Measurements from ENCODE around the gene C2CD2. TPM values are rescaled to one million over a fixed set of nuclear protein-coding genes. Genes with fewer than 3 reads are reported as not detected.

C2CD2 gene
- total RNA-seq, 2 experiments from 2014 or later = 6.8 to 7.3 TPM

- H3K4me3 Mint-ChIP-seq = no peak overlapping the region
- peaks cover 20% of the 10 kb centered on the region for H3K36me3 Mint-ChIP-seq (ENCODE audit: low read depth)
- ATAC-seq (no peak), DNase-seq (no peak)
- H3K27me3 Mint-ChIP-seq = no peaks in the 10 kb centered on the region
- H3K9me3 Mint-ChIP-seq (ENCODE audit: low read depth) = no peaks in the 10 kb centered on the region
- H3K27ac Mint-ChIP-seq = no peak overlapping the region
- ChIA-PET POLR2A (no interaction called here), CTCF (no interaction called here)
- intact Hi-C loops (cut with DNase I, micrococcal nuclease) = no loop called here
- no peaks in the 10 kb centered on the region for H3K4me1 Mint-ChIP-seq
Measured at GRCh38 chr21:41848533-41848932, 105.3 kb downstream of the C2CD2 start.

GRCh38 chr21:41847066-41847804 is 106.6 kb downstream of the C2CD2 start:
- intact Hi-C loops (cut with DNase I, micrococcal nuclease) = no loop called here
- H3K4me3 Mint-ChIP-seq = no peak overlapping the region
- no peaks in the 10 kb centered on the region for H3K27me3 Mint-ChIP-seq
- ATAC-seq (no peak), DNase-seq (no peak)
- CTCF ChIA-PET = no interaction called here
- POLR2A ChIA-PET = no interaction called here
- H3K9me3 Mint-ChIP-seq (ENCODE audit: low read depth) = no peaks in the 10 kb centered on the region
- no peaks in the 10 kb centered on the region for H3K4me1 Mint-ChIP-seq
- peaks cover 21% of the 10 kb centered on the region for H3K36me3 Mint-ChIP-seq (ENCODE audit: low read depth)
- H3K27ac Mint-ChIP-seq = no peak overlapping the region

DNA sequence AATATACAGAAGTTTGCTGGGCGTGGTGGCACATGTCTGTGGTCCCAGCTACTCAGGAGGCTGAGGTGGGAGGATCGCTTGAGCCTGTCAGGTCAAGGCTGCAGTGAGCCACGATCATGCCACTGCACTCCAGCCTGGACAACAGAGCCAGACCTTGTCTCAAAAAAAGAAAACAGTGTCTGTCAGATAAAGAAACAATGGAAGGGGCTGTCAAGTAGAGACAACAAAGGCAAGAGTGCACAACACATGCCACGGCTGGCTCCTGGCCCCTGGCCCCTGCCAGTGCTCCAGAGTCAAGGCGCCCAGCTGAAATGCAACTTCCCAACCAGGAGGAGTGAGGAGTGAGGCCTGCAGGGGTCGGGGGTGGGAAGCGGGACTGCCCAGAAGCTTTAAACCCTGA is 107.3 kb downstream of the C2CD2 start:
- no peaks in the 10 kb centered on the region for H3K27me3 Mint-ChIP-seq
- no peaks in the 10 kb centered on the region for H3K4me1 Mint-ChIP-seq
- ChIA-PET CTCF (interaction anchor here (1.0 kb wide), 1 partner anchor 81 kb away, joined by 3 read pairs; no protein-coding TSS in a partner anchor), POLR2A (no interaction called here)
- H3K9me3 Mint-ChIP-seq (ENCODE audit: low read depth) = no peaks in the 10 kb centered on the region
- no peak for ATAC-seq
- no peak for DNase-seq
- no peak overlapping the region for H3K4me3 Mint-ChIP-seq
- H3K27ac Mint-ChIP-seq = no peak overlapping the region
- intact Hi-C loops (cut with DNase I, micrococcal nuclease) = no loop called here
- H3K36me3 Mint-ChIP-seq (ENCODE audit: low read depth) = peaks cover 25% of the 10 kb centered on the region

- Mint-ChIP-seq H3K4me3 (no peak overlapping the region), H3K27ac (no peak overlapping the region), H3K4me1 (no peaks in the 10 kb centered on the region), H3K27me3 (no peaks in the 10 kb centered on the region), H3K9me3 (ENCODE audit: low read depth) (peaks cover 2% of the 10 kb centered on the region), H3K36me3 (ENCODE audit: low read depth) (peaks cover 29% of the 10 kb centered on the region)
- intact Hi-C loops (cut with DNase I, micrococcal nuclease) = no loop called here
- CTCF ChIA-PET = interaction anchor here (1.0 kb wide), 1 partner anchor 81 kb away, joined by 3 read pairs; no protein-coding TSS in a partner anchor
- POLR2A ChIA-PET = interaction anchor here (0.5 kb wide), 1 partner anchor 157 kb away, joined by 3 read pairs; no protein-coding TSS in a partner anchor
- ATAC-seq = no peak
- DNase-seq = no peak
Measured at GRCh38 chr21:41846033-41846317, 107.8 kb downstream of the C2CD2 start.

- ChIA-PET POLR2A (interaction anchor here (0.5 kb wide), 1 partner anchor 157 kb away, joined by 3 read pairs; no protein-coding TSS in a partner anchor), CTCF (interaction anchor here (1.0 kb wide), 1 partner anchor 80 kb away, joined by 3 read pairs; no protein-coding TSS in a partner anchor)
- DNase-seq (no peak), ATAC-seq (no peak)
- intact Hi-C loops (cut with DNase I, micrococcal nuclease) = no loop called here
- Mint-ChIP-seq H3K9me3 (ENCODE audit: low read depth) (peaks cover 5% of the 10 kb centered on the region), H3K4me1 (no peaks in the 10 kb centered on the region), H3K36me3 (ENCODE audit: low read depth) (peaks cover 29% of the 10 kb centered on the region), H3K4me3 (no peak overlapping the region), H3K27me3 (no peaks in the 10 kb centered on the region), H3K27ac (no peak overlapping the region)
Measured at GRCh38 chr21:41845310-41846032, 108.3 kb downstream of the C2CD2 start.

GRCh38 chr21:41843584-41843983 is 110.2 kb downstream of the C2CD2 start:
- POLR2A ChIA-PET = interaction anchor here (0.7 kb wide), 2 partner anchors 159 to 248 kb away, joined by 3 to 9 read pairs; no protein-coding TSS in a partner anchor
- DNase-seq = no peak
- Mint-ChIP-seq H3K27ac (no peak overlapping the region), H3K4me3 (no peak overlapping the region), H3K36me3 (ENCODE audit: low read depth) (peaks cover 36% of the 10 kb centered on the region), H3K4me1 (no peaks in the 10 kb centered on the region), H3K9me3 (ENCODE audit: low read depth) (peaks cover 5% of the 10 kb centered on the region), H3K27me3 (no peaks in the 10 kb centered on the region)
- intact Hi-C loops (cut with DNase I, micrococcal nuclease) = no loop called here
- CTCF ChIA-PET = no interaction called here
- no peak for ATAC-seq

GRCh38 chr21:41840880-41841279 is 112.9 kb downstream of the C2CD2 start:
- DNase-seq = no peak
- H3K27ac Mint-ChIP-seq = no peak overlapping the region
- peaks cover 52% of the 10 kb centered on the region for H3K36me3 Mint-ChIP-seq (ENCODE audit: low read depth)
- no peaks in the 10 kb centered on the region for H3K27me3 Mint-ChIP-seq
- peaks cover 5% of the 10 kb centered on the region for H3K9me3 Mint-ChIP-seq (ENCODE audit: low read depth)
- H3K4me3 Mint-ChIP-seq = no peak overlapping the region
- POLR2A ChIA-PET = interaction anchor here (0.7 kb wide), 1 partner anchor 16 kb away, joined by 3 read pairs; no protein-coding TSS in a partner anchor
- intact Hi-C loops (cut with DNase I, micrococcal nuclease) = no loop called here
- no peaks in the 10 kb centered on the region for H3K4me1 Mint-ChIP-seq
- CTCF ChIA-PET = interaction anchor here (0.9 kb wide), 1 partner anchor 277 kb away, joined by 4 read pairs; no protein-coding TSS in a partner anchor
- no peak for ATAC-seq

DNA sequence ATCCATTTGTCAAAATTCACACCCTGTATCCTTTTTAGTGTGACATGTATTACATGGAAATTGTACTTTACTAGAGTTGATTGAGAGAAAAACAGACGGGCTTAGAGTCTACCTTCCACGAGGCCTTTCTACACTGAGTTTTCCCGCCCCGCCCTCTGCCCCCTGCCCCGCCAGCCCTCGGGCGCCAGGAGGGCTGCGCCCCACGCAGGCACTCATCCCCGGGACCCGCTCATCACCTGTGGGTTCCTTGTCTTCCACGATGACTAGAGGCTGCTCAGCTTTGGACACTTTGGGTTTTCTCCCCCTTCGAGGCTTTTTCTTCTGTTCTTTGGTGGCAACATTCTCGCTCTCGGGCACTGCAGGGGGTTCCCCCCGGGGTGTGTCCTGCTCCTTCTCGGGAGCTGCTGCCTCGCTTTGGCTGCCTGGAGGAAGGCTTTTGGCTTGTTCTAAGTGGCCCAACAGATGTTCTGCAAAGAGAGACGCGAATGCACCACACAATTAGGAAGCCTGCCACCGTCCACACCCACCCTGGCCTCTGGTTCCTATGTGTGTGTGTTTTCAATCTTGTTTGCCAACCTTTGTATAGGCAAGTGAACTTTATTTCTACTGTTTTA is 114.3 kb downstream of the C2CD2 start:
- no peak overlapping the region for H3K4me3 Mint-ChIP-seq
- DNase-seq (no peak), ATAC-seq (no peak)
- H3K9me3 Mint-ChIP-seq (ENCODE audit: low read depth) = peaks cover 5% of the 10 kb centered on the region
- no peaks in the 10 kb centered on the region for H3K27me3 Mint-ChIP-seq
- H3K4me1 Mint-ChIP-seq = no peaks in the 10 kb centered on the region
- H3K27ac Mint-ChIP-seq = no peak overlapping the region
- ChIA-PET CTCF (interaction anchor here (0.6 kb wide), 1 partner anchor 59 kb away, joined by 3 read pairs; no protein-coding TSS in a partner anchor), POLR2A (no interaction called here)
- intact Hi-C loops (cut with DNase I, micrococcal nuclease) = no loop called here
- H3K36me3 Mint-ChIP-seq (ENCODE audit: low read depth) = peaks cover 53% of the 10 kb centered on the region

GRCh38 chr21:41837756-41838297 is 116.0 kb downstream of the C2CD2 start:
- POLR2A ChIA-PET = no interaction called here

DNA sequence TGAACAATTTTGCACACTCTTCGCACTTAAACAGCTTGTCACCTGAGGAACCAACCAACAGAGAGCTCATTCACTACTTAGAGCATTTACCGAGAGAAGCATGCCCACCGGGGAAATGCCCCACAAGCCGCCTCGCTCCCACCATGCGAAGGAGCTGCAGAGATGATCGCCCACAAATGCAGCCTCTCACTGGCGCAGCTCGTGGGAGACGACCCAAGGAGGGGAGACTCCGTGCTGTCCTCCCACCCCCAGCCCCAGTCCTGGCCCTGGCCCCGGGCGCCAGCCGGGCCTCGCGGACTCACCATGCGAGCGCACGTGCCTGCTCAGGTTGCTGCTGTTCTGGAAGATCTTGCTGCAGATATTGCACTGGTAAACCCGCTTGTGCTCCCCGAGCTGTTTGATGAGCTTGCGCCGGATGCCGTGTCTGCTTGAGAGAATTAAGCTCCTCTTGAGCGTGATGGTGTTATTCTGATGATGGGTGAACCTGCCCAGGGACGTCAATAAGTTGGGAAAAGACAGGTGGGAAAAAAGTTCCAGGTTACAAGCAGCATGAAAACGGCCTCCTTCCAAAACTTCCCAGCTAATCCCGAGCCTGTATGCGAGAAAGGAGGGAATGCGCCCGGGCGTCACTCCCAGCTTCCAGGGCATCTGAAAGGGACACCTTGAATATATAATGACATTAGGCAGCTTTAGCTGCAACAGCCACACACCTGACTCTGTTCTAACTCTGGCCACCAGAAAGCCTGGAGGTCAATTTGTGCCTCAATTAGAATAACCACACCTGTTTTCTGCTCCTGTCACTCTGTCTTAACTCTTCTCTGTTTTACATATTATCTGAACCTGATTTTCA is 117.4 kb downstream of the C2CD2 start:
- DNase-seq (no peak), ATAC-seq (no peak)
- Mint-ChIP-seq H3K27me3 (no peaks in the 10 kb centered on the region), H3K4me3 (no peak overlapping the region), H3K9me3 (ENCODE audit: low read depth) (peaks cover 5% of the 10 kb centered on the region), H3K4me1 (no peaks in the 10 kb centered on the region), H3K36me3 (ENCODE audit: low read depth) (peaks cover 32% of the 10 kb centered on the region), H3K27ac (no peak overlapping the region)
- ChIA-PET CTCF (no interaction called here), POLR2A (no interaction called here)
- intact Hi-C loops (cut with DNase I, micrococcal nuclease) = no loop called here

More at GRCh38 chr21:41837756-41838297, 116.0 kb downstream of the C2CD2 start:
- Mint-ChIP-seq H3K4me1 (no peaks in the 10 kb centered on the region), H3K27me3 (no peaks in the 10 kb centered on the region), H3K36me3 (ENCODE audit: low read depth) (peaks cover 40% of the 10 kb centered on the region), H3K27ac (no peak overlapping the region), H3K9me3 (ENCODE audit: low read depth) (peaks cover 5% of the 10 kb centered on the region), H3K4me3 (no peak overlapping the region)
- CTCF ChIA-PET = interaction anchor here (1.0 kb wide), 1 partner anchor 42 kb away, joined by 4 read pairs; no protein-coding TSS in a partner anchor
- DNase-seq (no peak), ATAC-seq (no peak)
- intact Hi-C loops (cut with DNase I, micrococcal nuclease) = no loop called here

DNA sequence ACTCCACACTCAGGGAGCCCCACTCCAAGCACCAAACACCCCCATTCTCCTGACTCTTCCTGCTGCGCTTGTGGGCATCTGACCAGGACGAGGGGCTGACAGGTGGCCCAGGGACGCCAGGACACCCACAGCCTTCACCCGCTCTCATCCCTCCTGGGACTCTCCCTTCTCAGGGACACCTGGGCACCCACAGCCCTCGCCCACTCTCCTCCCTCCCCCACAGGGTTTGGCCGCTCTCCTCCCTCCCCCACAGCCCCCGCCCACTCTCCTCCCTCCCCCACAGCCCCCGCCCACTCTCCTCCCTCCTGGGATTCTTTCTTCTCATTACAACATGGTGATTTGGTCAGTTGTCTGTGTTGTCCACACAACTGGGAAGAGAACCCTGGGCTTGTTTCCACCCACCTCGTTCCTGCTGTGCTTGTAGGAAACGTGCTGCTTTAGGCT is 118.1 kb downstream of the C2CD2 start:
- DNase-seq (no peak), ATAC-seq (no peak)
- intact Hi-C loops (cut with DNase I, micrococcal nuclease) = no loop called here
- Mint-ChIP-seq H3K4me1 (no peaks in the 10 kb centered on the region), H3K27ac (no peak overlapping the region), H3K27me3 (no peaks in the 10 kb centered on the region), H3K4me3 (no peak overlapping the region), H3K36me3 (ENCODE audit: low read depth) (peaks cover 25% of the 10 kb centered on the region), H3K9me3 (ENCODE audit: low read depth) (peaks cover under 1% of the 10 kb centered on the region)
- ChIA-PET CTCF (no interaction called here), POLR2A (no interaction called here)
